Liver (tissue), 9 donors: ENCODE measurements around the gene NSUN3. TPM values are rescaled to one million over a fixed set of nuclear protein-coding genes. Genes with fewer than 3 reads are reported as not detected.

ENCODE experiments used
- DNase-seq: peaks from one replicate; pipeline ENCODE4 v3.0.0-alpha.2; 2017; ENCODE audit warnings: low spot score
- H3K27ac ChIP-seq, 2 donors: one replicate each; pipeline ENCODE4 v1.7.0; 2013; ENCODE audit warnings: inconsistent platforms in 2 of 2, low read length in 2 of 2, control low read depth in 1 of 2, low read depth in 1 of 2, mild to moderate bottlenecking in 1 of 2
- H3K27me3 ChIP-seq, 4 donors: one replicate each; pipeline versions ENCODE4 v1.6.1 to v1.7.0; 2013; ENCODE audit warnings: low read length in 3 of 4, inconsistent platforms in 1 of 4, mild to moderate bottlenecking in 1 of 4, moderate library complexity in 1 of 4; ENCODE audit not compliant: control insufficient read depth in 4 of 4, insufficient read depth in 4 of 4
- H3K36me3 ChIP-seq, 4 donors: one replicate each; pipeline versions ENCODE4 v1.6.1 to v1.7.0; 2013; ENCODE audit warnings: low read length in 3 of 4, mild to moderate bottlenecking in 3 of 4, low read depth in 1 of 4, moderate library complexity in 1 of 4; ENCODE audit not compliant: control insufficient read depth in 4 of 4, insufficient read depth in 3 of 4
- H3K4me1 ChIP-seq, 4 donors: one replicate each; pipeline versions ENCODE4 v1.6.1 to v1.7.0; 2013; ENCODE audit warnings: low read length in 3 of 4, mild to moderate bottlenecking in 3 of 4, moderate library complexity in 1 of 4; ENCODE audit not compliant: control insufficient read depth in 4 of 4, insufficient read depth in 4 of 4
- H3K4me3 ChIP-seq, 3 donors: one replicate each; pipeline versions ENCODE4 v1.6.1 to v1.7.0; 2013; ENCODE audit warnings: low read length in 3 of 3, control low read depth in 1 of 3, low read depth in 1 of 3, mild to moderate bottlenecking in 1 of 3
- H3K9ac ChIP-seq, 2 donors: one replicate each; pipeline ENCODE4 v1.7.0; 2013; ENCODE audit warnings: low read length in 2 of 2, mild to moderate bottlenecking in 2 of 2, moderate library complexity in 2 of 2, control low read depth in 1 of 2, low read depth in 1 of 2
- H3K9me3 ChIP-seq, 4 donors: one replicate each; pipeline versions ENCODE4 v1.6.1 to v1.7.0; 2013; ENCODE audit warnings: low read length in 3 of 4; ENCODE audit not compliant: control insufficient read depth in 4 of 4
- EGR1 ChIP-seq, 2 donors: IDR thresholded peaks; 2 replicates each; pipeline ENCODE4 v1.6.1; 2016 to 2018; ENCODE audit warnings: antibody characterized with exemption in 2 of 2, low read depth in 2 of 2
- FOXA1 ChIP-seq: IDR thresholded peaks from 2 replicates; pipeline ENCODE4 v1.6.1; 2016; ENCODE audit warnings: antibody characterized with exemption
- FOXA2 ChIP-seq: IDR thresholded peaks from 2 replicates; pipeline ENCODE4 v1.6.1; 2016; ENCODE audit warnings: antibody characterized with exemption
- GABPA ChIP-seq, 2 donors: IDR thresholded peaks in 1 of 2; conservative IDR thresholded peaks in 1 of 2; 2 replicates each; pipeline ENCODE4 v1.6.1; 2016; ENCODE audit warnings: antibody characterized with exemption in 2 of 2, mild to moderate bottlenecking in 1 of 2, moderate library complexity in 1 of 2
- HNF4A ChIP-seq, 2 donors: conservative IDR thresholded peaks; 2 replicates each; pipeline ENCODE4 v1.6.1; 2016; ENCODE audit warnings: antibody characterized with exemption in 2 of 2, mild to moderate bottlenecking in 2 of 2
- HNF4G ChIP-seq: IDR thresholded peaks from 2 replicates; pipeline ENCODE4 v1.6.1; 2016; ENCODE audit warnings: antibody characterized with exemption
- JUND ChIP-seq, 2 donors: IDR thresholded peaks; 2 replicates each; pipeline ENCODE4 v1.6.1; 2016; ENCODE audit warnings: antibody characterized with exemption in 2 of 2
- MAX ChIP-seq: IDR thresholded peaks from 2 replicates; pipeline ENCODE4 v1.6.1; 2016; ENCODE audit warnings: antibody characterized with exemption
- NR2F2 ChIP-seq: IDR thresholded peaks from 2 replicates; pipeline ENCODE4 v1.6.1; 2016; ENCODE audit warnings: antibody characterized with exemption
- RAD21 ChIP-seq, 2 donors: IDR thresholded peaks; 2 replicates each; pipeline ENCODE4 v1.6.1; 2016; ENCODE audit warnings: antibody characterized with exemption in 2 of 2, mild to moderate bottlenecking in 2 of 2
- RXRA ChIP-seq, 2 donors: IDR thresholded peaks; 2 replicates each; pipeline ENCODE4 v1.6.1; 2017 to 2018; ENCODE audit warnings: antibody characterized with exemption in 2 of 2, mild to moderate bottlenecking in 1 of 2
- SP1 ChIP-seq: IDR thresholded peaks from 2 replicates; pipeline ENCODE4 v1.6.1; 2018; ENCODE audit warnings: antibody characterized with exemption, mild to moderate bottlenecking
- TAF1 ChIP-seq: conservative IDR thresholded peaks from 2 replicates; pipeline ENCODE4 v1.6.1; 2016; ENCODE audit warnings: antibody characterized with exemption, mild to moderate bottlenecking
- YY1 ChIP-seq: IDR thresholded peaks from 2 replicates; pipeline ENCODE4 v1.6.1; 2016; ENCODE audit warnings: antibody characterized with exemption, mild to moderate bottlenecking
- ZBTB33 ChIP-seq: IDR thresholded peaks from 2 replicates; pipeline ENCODE4 v1.6.1; 2016; ENCODE audit warnings: antibody characterized with exemption
- WGBS: extraction: QIAGEN DNeasy Blood & Tissue Kit; methylation state at CpG from one replicate; pipeline ENCODE4 v1.1.7; 2013; 5-methylcytosine and 5-hydroxymethylcytosine counted together
- polyA plus RNA-seq, 2 donors: library from polyadenylated mRNA; stranded (reverse) in 1 of 2; unstranded in 1 of 2; fragments of 200-250 nt in 1 of 2; fragments of >200 nt in 1 of 2; fragmentation: Nextera tagmentation in 1 of 2; extraction: Ambion mirVana in 1 of 2; gene quantifications; one replicate each; pipeline versions ENCODE4 v1.2.1 to v1.2.3, GENCODE V29; 2013 to 2015
- total RNA-seq, 2 donors: library from RNA; depleted of rRNA; stranded (reverse); fragments of >200 nt; gene quantifications; one replicate each; pipeline ENCODE4 v1.2.3, GENCODE V29; 2014
- TF ChIP-seq, protein P1 (sequence below): IDR thresholded peaks from 2 replicates; pipeline ENCODE4 v1.6.1; 2016; ENCODE audit warnings: antibody characterized with exemption
- TF ChIP-seq, protein P2 (sequence below): fragments of 150-350 bp; IDR thresholded peaks from 2 replicates; pipeline ENCODE4 v1.5.1; 2017; ENCODE audit warnings: improper control_type of control experiment, low read depth, low read length; ENCODE audit not compliant: missing input control
- donor health status: healthy.
- donor health status: healthy.
- donor health status: healthy.
- donor health status: healthy.
- donor health status: healthy.

NSUN3 gene
- total and polyA plus RNA-seq, 4 donors, result 3.8 to 14.6 (median 8.1) TPM

- WGBS, result 85% methylated on average over 3 of the region's 3 CpGs
- Histone ChIP-seq H3K4me1 (no peaks in the 10 kb centered on the region), H3K36me3 (no peaks in the 10 kb centered on the region), H3K27me3 (no peaks in the 10 kb centered on the region), H3K9me3 (no peaks in the 10 kb centered on the region), H3K27ac (no peak overlapping the region), H3K4me3 (no peak overlapping the region), H3K9ac (no peak overlapping the region)
- no peak for DNase-seq
- TF ChIP-seq FOXA2 (no peak), GABPA (IDR thresholded peaks at IDR 0.05 in 1 of 2, conservative IDR thresholded peaks at IDR 0.05 in 1 of 2) (no peak)
- TF ChIP-seq, protein P1, sequence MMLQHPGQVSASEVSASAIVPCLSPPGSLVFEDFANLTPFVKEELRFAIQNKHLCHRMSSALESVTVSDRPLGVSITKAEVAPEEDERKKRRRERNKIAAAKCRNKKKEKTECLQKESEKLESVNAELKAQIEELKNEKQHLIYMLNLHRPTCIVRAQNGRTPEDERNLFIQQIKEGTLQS, result no peak
These were observed 42.6 kb upstream of the NSUN3 start for GRCh38 chr3:94020293-94020692.

DNA sequence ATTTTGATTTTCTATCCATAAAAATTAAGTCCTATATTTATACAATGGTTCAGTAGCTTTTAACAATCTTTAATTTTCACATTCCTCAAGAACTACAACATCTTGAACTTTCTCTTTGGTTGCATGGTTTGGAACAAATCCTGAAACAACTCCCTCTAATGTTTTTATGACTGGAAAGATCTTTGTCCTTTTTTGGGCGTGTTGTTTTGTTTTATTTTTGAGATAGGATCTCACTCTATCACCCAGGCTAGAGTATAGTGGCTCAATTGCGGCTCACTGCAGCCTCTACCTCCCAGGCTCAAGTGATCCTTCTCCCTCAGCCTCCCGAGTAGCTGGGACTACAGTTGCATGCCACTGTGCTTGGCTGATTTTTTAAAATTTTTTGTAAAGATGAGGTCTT is 38.5 kb upstream of the NSUN3 start:
- no peaks in the 10 kb centered on the region for H3K9me3 ChIP-seq
- no peaks in the 10 kb centered on the region for H3K4me1 ChIP-seq
- no peak overlapping the region for H3K9ac ChIP-seq
- H3K4me3 ChIP-seq, result no peak overlapping the region
- 86% methylated on average over 3 of the region's 3 CpGs for WGBS
- H3K27ac ChIP-seq, result no peak overlapping the region
- DNase-seq, result no peak
- no peak for TF ChIP-seq MAX
- no peak for TF ChIP-seq HNF4G
- TF ChIP-seq TAF1, result no peak
- no peak for TF ChIP-seq GABPA (IDR thresholded peaks at IDR 0.05 in 1 of 2, conservative IDR thresholded peaks at IDR 0.05 in 1 of 2)
- TF ChIP-seq, protein P1, result no peak
- no peak for TF ChIP-seq EGR1 (IDR thresholded peaks at IDR 0.05; ENCODE audit: low read depth in 2 of 2)
- TF ChIP-seq, protein P2, sequence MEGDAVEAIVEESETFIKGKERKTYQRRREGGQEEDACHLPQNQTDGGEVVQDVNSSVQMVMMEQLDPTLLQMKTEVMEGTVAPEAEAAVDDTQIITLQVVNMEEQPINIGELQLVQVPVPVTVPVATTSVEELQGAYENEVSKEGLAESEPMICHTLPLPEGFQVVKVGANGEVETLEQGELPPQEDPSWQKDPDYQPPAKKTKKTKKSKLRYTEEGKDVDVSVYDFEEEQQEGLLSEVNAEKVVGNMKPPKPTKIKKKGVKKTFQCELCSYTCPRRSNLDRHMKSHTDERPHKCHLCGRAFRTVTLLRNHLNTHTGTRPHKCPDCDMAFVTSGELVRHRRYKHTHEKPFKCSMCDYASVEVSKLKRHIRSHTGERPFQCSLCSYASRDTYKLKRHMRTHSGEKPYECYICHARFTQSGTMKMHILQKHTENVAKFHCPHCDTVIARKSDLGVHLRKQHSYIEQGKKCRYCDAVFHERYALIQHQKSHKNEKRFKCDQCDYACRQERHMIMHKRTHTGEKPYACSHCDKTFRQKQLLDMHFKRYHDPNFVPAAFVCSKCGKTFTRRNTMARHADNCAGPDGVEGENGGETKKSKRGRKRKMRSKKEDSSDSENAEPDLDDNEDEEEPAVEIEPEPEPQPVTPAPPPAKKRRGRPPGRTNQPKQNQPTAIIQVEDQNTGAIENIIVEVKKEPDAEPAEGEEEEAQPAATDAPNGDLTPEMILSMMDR, result no peak
- no peak for TF ChIP-seq HNF4A (conservative IDR thresholded peaks at IDR 0.05)
- TF ChIP-seq ZBTB33, result no peak
- TF ChIP-seq RAD21 (IDR thresholded peaks at IDR 0.05), result no peak
- no peak for TF ChIP-seq JUND (IDR thresholded peaks at IDR 0.05)
- no peak for TF ChIP-seq RXRA (IDR thresholded peaks at IDR 0.05)
- TF ChIP-seq NR2F2, result no peak
- TF ChIP-seq FOXA2, result no peak
- TF ChIP-seq YY1, result no peak
- TF ChIP-seq SP1, result no peak
- TF ChIP-seq FOXA1, result no peak
- H3K36me3 ChIP-seq, result no peaks in the 10 kb centered on the region
- no peaks in the 10 kb centered on the region for H3K27me3 ChIP-seq
